ENCODE data around the gene STK10. TPM values are rescaled to one million over a fixed set of nuclear protein-coding genes. Genes with fewer than 3 reads are reported as not detected.

Gene STK10
- polyA plus RNA-seq, 1 of the 3 experiments (the other 2 are of a cell fraction) = 11.0 TPM

DNA sequence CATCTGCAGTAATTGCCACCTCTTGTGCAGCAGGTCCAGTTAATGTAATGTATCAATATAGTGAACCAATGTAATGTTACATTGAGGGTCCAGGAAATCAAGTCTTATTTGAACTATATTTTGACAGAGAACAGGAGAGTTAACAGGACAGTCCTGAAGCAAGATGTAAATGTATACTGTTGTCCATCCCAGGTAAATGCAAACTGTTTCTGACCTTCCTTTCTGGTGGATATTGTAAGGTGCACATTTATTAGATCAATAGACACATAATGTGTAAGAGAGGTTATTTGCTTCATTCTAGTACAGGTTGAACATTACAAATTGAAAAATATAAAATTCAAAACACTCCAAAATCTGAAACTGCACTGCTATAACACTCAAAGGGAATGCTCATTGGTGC is 158.1 kb downstream of the STK10 start:
- no peak for DNase-seq
- no peak overlapping the region for H2AFZ ChIP-seq (ENCODE audit: low read depth)
- POLR2A ChIA-PET = no interaction called here
- H3K9ac ChIP-seq = no peak overlapping the region
- no peaks in the 10 kb centered on the region for H3K4me1 ChIP-seq (ENCODE audit: control insufficient read depth in 1 of 2, insufficient read depth in 2 of 2, low read depth in 1 of 2, low read length in 1 of 2)
- no peaks in the 10 kb centered on the region for H3K9me3 ChIP-seq
- no peaks in the 10 kb centered on the region for H3K9me2 ChIP-seq
- no peak overlapping the region for H3K4me3 ChIP-seq (ENCODE audit: low read depth in 2 of 2, low read length in 1 of 2)
- no peak overlapping the region for H3K27ac ChIP-seq (ENCODE audit: low read depth in 2 of 2, low read length in 1 of 2)
- no peaks in the 10 kb centered on the region for H3K36me3 ChIP-seq (replicated peaks in 1 of 2; ENCODE audit: control insufficient read depth in 1 of 2, insufficient read depth in 2 of 2, low read length in 1 of 2)
- H4K20me1 ChIP-seq (ENCODE audit: insufficient read depth) = no peaks in the 10 kb centered on the region
- TF ChIP-seq MAX (IDR thresholded peaks at IDR 0.05; ENCODE audit: low read depth) (no peak), NFIC (IDR thresholded peaks at IDR 0.05; ENCODE audit: borderline replicate concordance) (no peak), JUND (IDR thresholded peaks at IDR 0.05) (no peak), SIN3A (IDR thresholded peaks at IDR 0.05; ENCODE audit: borderline replicate concordance, low read depth, low read length) (no peak), RCOR1 (IDR thresholded peaks at IDR 0.05; ENCODE audit: low read length) (no peak), FOSL2 (IDR thresholded peaks at IDR 0.05; ENCODE audit: borderline replicate concordance, low read depth) (no peak), FOXJ3 (CRISPR knock-in tag; IDR thresholded peaks at IDR 0.05) (no peak), YY1 (IDR thresholded peaks at IDR 0.05; ENCODE audit: low read depth) (no peak), TAF1 (IDR thresholded peaks at IDR 0.05; ENCODE audit: borderline replicate concordance, low read depth, low read length) (no peak), ZBTB33 (IDR thresholded peaks at IDR 0.05; ENCODE audit: borderline replicate concordance, low read depth) (no peak), RXRA (IDR thresholded peaks at IDR 0.05; ENCODE audit: borderline replicate concordance, low read depth) (no peak), EZH2phosphoT487 (IDR thresholded peaks at IDR 0.05; ENCODE audit: borderline replicate concordance, low read depth) (no peak), ELF1 (IDR thresholded peaks at IDR 0.05) (no peak)
- TF ChIP-seq, protein P1, sequence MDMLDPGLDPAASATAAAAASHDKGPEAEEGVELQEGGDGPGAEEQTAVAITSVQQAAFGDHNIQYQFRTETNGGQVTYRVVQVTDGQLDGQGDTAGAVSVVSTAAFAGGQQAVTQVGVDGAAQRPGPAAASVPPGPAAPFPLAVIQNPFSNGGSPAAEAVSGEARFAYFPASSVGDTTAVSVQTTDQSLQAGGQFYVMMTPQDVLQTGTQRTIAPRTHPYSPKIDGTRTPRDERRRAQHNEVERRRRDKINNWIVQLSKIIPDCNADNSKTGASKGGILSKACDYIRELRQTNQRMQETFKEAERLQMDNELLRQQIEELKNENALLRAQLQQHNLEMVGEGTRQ (IDR thresholded peaks at IDR 0.05; ENCODE audit: borderline replicate concordance, low read depth, low read length) = no peak
- TF ChIP-seq, protein P2, sequence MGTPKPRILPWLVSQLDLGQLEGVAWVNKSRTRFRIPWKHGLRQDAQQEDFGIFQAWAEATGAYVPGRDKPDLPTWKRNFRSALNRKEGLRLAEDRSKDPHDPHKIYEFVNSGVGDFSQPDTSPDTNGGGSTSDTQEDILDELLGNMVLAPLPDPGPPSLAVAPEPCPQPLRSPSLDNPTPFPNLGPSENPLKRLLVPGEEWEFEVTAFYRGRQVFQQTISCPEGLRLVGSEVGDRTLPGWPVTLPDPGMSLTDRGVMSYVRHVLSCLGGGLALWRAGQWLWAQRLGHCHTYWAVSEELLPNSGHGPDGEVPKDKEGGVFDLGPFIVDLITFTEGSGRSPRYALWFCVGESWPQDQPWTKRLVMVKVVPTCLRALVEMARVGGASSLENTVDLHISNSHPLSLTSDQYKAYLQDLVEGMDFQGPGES (IDR thresholded peaks at IDR 0.05; ENCODE audit: low read depth, low read length) = no peak
- no peak overlapping the region for H3K4me2 ChIP-seq
- CTCF ChIA-PET = interaction anchor here (1.4 to 1.5 kb wide), 2 partner anchors 11 to 159 kb away, joined by 4 to 5 read pairs; partner anchors contain the start of gene STK10
- H3K27me3 ChIP-seq (ENCODE audit: insufficient read depth) = no peaks in the 10 kb centered on the region
- no peaks in the 10 kb centered on the region for H3F3A ChIP-seq (replicated peaks; ENCODE audit: insufficient read depth)
- no peaks in the 10 kb centered on the region for H3K79me2 ChIP-seq (ENCODE audit: insufficient read depth)
